OCI-LY7 (cell line): ENCODE measurements around the gene CEP290. TPM values are rescaled to one million over a fixed set of nuclear protein-coding genes. Genes with fewer than 3 reads are reported as not detected.

ENCODE experiments used
- BruUV-seq: library from RNA; stranded (reverse); fragments of 400-500 nt; replicated peaks from 2 replicates; lab custom pipeline; 2021; lab: Mats Ljungman, UMichigan
- CTCF ChIA-PET: fragments of 300-600 bp; sonication (Branson Sonifier 250); formaldehyde crosslinking; loops from one replicate; lab custom pipeline; 2022; ENCODE audit warnings: antibody characterized with exemption; ENCODE audit not compliant: unreplicated experiment; lab: Charles Lee
- POLR2A ChIA-PET: fragments of 300-600 bp; sonication (Branson Sonifier 250); formaldehyde crosslinking; loops from one replicate; lab custom pipeline; 2022; ENCODE audit warnings: antibody characterized with exemption; lab: Charles Lee
- DNase-seq: peaks from one replicate; pipeline ENCODE4 v3.0.0-alpha.2; 2015; ENCODE audit warnings: low spot score
- H2AFZ ChIP-seq: fragments of 200-600 bp; sonication (generic), shearing (Covaris generic); 2 replicates; pipeline ENCODE4 v1.6.1; 2014; ENCODE audit warnings: mild to moderate bottlenecking, antibody characterized with exemption, low read length, moderate library complexity
- H3K27ac ChIP-seq: fragments of 200-600 bp; sonication (generic); 2 replicates; pipeline ENCODE4 v1.5.1; 2014; ENCODE audit warnings: mixed run types, low read depth, mild to moderate bottlenecking, moderate library complexity, low read length, inconsistent platforms; ENCODE audit not compliant: poor library complexity, severe bottlenecking
- H3K36me3 ChIP-seq: fragments of 200-600 bp; sonication (generic); 2 replicates; pipeline ENCODE4 v1.6.1; 2014; ENCODE audit warnings: mild to moderate bottlenecking, antibody characterized with exemption, low read length, moderate library complexity, mixed read lengths; ENCODE audit not compliant: insufficient read depth
- H3K4me1 ChIP-seq: fragments of 200-600 bp; sonication (generic); 2 replicates; pipeline ENCODE4 v1.5.1; 2014; ENCODE audit warnings: mild to moderate bottlenecking, low read length; ENCODE audit not compliant: insufficient read depth, poor library complexity, severe bottlenecking
- H3K4me2 ChIP-seq: fragments of 200-600 bp; sonication (generic); 2 replicates; pipeline ENCODE4 v1.6.1; 2014; ENCODE audit warnings: mild to moderate bottlenecking, low read length
- H3K4me3 ChIP-seq: fragments of 200-600 bp; sonication (generic); 2 replicates; pipeline ENCODE4 v1.5.1; 2014; ENCODE audit warnings: mild to moderate bottlenecking, low read depth, low read length; ENCODE audit not compliant: poor library complexity, severe bottlenecking
- H3K79me2 ChIP-seq: fragments of 200-600 bp; sonication (generic); 2 replicates; pipeline ENCODE4 v1.6.1; 2016; ENCODE audit warnings: low read depth, mild to moderate bottlenecking, low read length, moderate library complexity, mixed read lengths; ENCODE audit not compliant: insufficient read depth
- H3K9me2 ChIP-seq: fragments of 200-600 bp; sonication (generic); 2 replicates; pipeline ENCODE4 v1.6.1; 2016; ENCODE audit warnings: mild to moderate bottlenecking, low read length, mixed read lengths; ENCODE audit not compliant: insufficient read depth
- H3K9me3 ChIP-seq: fragments of 200-600 bp; sonication (generic); 2 replicates; pipeline ENCODE4 v1.6.1; 2014; ENCODE audit warnings: mild to moderate bottlenecking, mixed run types, low read length, mixed read lengths
- H4K20me1 ChIP-seq: fragments of 200-600 bp; sonication (generic); 2 replicates; pipeline ENCODE4 v1.6.1; 2014; ENCODE audit warnings: mild to moderate bottlenecking, antibody characterized with exemption, low read length, moderate library complexity, mixed read lengths; ENCODE audit not compliant: insufficient read depth
- EZH2phosphoT487 ChIP-seq: fragments of 200-600 bp; sonication (generic); IDR thresholded peaks from 2 replicates; pipeline ENCODE4 v1.6.1; 2018; ENCODE audit warnings: low read depth, borderline replicate concordance, mild to moderate bottlenecking, mixed run types, antibody characterized with exemption, low read length, moderate library complexity, mixed read lengths
- intact Hi-C: fragments of 100-400 bp; cut with micrococcal nuclease; formaldehyde crosslinking; loops from one replicate; pipeline ENCODE4 v1.10.0; 2022; ENCODE audit not compliant: unreplicated experiment
- total RNA-seq, 2 experiments: library from RNA; depleted of rRNA in 1 of 2; stranded (reverse); fragments of >200 nt in 1 of 2; shearing (Covaris generic) in 1 of 2; gene quantifications; 2 replicates each; pipeline ENCODE4 v1.2.3, GENCODE V29; 2014 to 2022
- TF ChIP-seq, protein P1 (sequence below): fragments of 200-600 bp; sonication (generic); conservative IDR thresholded peaks from 2 replicates; pipeline ENCODE4 v1.5.1; 2014; ENCODE audit warnings: mild to moderate bottlenecking, antibody characterized with exemption, low read length, moderate library complexity, mixed read lengths

CEP290 gene
- total RNA-seq, 2 experiments from 2014 or later, result 12.6 to 22.4 TPM

DNA sequence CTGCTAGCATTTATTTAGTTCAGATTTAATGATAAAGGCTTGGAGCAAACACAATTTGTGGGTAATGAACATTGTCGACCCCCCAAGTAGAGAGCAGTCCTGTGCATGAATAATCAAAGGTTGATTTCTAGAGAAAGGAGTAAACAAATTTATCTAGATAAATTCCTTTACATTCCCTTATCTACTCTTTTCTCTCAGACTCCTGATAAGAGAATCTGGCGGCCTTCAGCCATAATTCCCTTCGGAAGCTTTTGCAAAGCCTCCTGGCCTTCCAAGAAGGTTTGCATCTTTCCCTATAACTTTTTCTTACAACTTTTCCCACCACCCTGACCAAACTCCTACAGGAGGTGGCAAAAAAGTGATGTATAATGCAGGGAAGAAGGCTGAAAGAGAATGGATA, 42.3 kb upstream of the CEP290 start:
- CTCF ChIA-PET, result no interaction called here
- Histone ChIP-seq H3K27ac (no peak overlapping the region), H2AFZ (no peak overlapping the region), H3K9me2 (no peaks in the 10 kb centered on the region), H3K36me3 (peaks cover 18% of the 10 kb centered on the region; the same call in 1 of the 2 replicates), H3K79me2 (no peaks in the 10 kb centered on the region), H4K20me1 (no peaks in the 10 kb centered on the region), H3K9me3 (peaks cover 4% of the 10 kb centered on the region; the same call in 1 of the 2 replicates), H3K4me1 (no peaks in the 10 kb centered on the region), H3K4me3 (no peak overlapping the region), H3K4me2 (no peak overlapping the region)
- BruUV-seq, result no TSS peak
- POLR2A ChIA-PET, result interaction anchor here (0.5 kb wide), 1 partner anchor 105 kb away, joined by 3 read pairs; no protein-coding TSS in a partner anchor
- TF ChIP-seq EZH2phosphoT487, result no peak
- TF ChIP-seq, protein P1, sequence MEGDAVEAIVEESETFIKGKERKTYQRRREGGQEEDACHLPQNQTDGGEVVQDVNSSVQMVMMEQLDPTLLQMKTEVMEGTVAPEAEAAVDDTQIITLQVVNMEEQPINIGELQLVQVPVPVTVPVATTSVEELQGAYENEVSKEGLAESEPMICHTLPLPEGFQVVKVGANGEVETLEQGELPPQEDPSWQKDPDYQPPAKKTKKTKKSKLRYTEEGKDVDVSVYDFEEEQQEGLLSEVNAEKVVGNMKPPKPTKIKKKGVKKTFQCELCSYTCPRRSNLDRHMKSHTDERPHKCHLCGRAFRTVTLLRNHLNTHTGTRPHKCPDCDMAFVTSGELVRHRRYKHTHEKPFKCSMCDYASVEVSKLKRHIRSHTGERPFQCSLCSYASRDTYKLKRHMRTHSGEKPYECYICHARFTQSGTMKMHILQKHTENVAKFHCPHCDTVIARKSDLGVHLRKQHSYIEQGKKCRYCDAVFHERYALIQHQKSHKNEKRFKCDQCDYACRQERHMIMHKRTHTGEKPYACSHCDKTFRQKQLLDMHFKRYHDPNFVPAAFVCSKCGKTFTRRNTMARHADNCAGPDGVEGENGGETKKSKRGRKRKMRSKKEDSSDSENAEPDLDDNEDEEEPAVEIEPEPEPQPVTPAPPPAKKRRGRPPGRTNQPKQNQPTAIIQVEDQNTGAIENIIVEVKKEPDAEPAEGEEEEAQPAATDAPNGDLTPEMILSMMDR, result no peak
- no peak for DNase-seq
- intact Hi-C loops, result no loop called here

DNA sequence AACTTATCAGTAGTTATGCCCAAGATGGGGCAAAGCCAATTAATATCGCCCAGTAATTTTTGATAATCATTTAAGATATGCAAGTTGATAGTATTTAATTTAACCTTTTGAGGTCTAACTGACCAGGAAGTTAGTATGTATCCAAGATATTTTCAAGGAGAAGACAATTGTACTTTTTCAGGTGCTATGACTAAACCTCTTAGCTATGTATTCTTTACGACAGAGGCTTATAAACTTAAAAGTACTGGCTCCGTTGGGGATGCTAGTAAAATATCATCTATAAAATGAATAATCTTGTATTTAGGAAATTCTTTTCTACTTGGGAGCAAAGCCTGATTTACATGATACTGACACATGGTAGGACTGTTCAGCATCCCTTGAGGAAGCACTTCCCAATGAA, 40.5 kb upstream of the CEP290 start:
- Histone ChIP-seq H3K9me3 (peaks cover 4% of the 10 kb centered on the region; the same call in 1 of the 2 replicates), H4K20me1 (no peaks in the 10 kb centered on the region), H3K4me2 (no peak overlapping the region), H3K79me2 (no peaks in the 10 kb centered on the region), H3K36me3 (peaks cover 32% of the 10 kb centered on the region), H3K9me2 (no peaks in the 10 kb centered on the region), H3K4me3 (no peak overlapping the region), H3K27ac (no peak overlapping the region), H3K4me1 (no peaks in the 10 kb centered on the region), H2AFZ (no peak overlapping the region)
- ChIA-PET POLR2A (interaction anchor here (0.6 kb wide), 1 partner anchor 692 kb away, joined by 3 read pairs; no protein-coding TSS in a partner anchor), CTCF (no interaction called here)
- intact Hi-C loops, result no loop called here
- BruUV-seq, result no TSS peak
- no peak for DNase-seq
- TF ChIP-seq, protein P1, result no peak
- TF ChIP-seq EZH2phosphoT487, result no peak

DNA sequence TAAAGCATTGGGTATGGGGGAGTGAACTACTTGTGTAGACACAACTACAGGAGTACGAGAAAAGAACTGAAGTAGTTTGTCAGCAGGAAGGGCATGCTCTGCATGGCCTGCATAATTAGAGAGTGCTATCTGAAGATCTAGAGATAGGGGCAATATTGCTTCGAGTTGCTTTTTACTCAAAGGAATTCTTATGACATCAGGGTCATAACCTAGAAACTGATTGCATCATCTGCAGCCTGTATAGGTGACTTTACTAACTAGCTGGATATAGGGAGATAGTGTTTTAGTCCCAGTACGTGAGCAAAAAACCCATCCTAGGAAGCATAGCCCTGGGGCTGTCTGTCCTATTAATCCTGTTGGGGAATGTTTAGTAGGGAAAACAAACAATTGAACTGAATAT, 40.0 kb upstream of the CEP290 start:
- POLR2A ChIA-PET, result no interaction called here
- H3K4me1 ChIP-seq, result no peaks in the 10 kb centered on the region
- CTCF ChIA-PET, result no interaction called here

More for the DNA sequence above, 40.0 kb upstream of the CEP290 start:
- no peak overlapping the region for H2AFZ ChIP-seq
- intact Hi-C loops, result no loop called here
- TF ChIP-seq EZH2phosphoT487, result no peak
- TF ChIP-seq, protein P1, result no peak
- no peak overlapping the region for H3K4me3 ChIP-seq
- H4K20me1 ChIP-seq, result no peaks in the 10 kb centered on the region
- no peak for DNase-seq
- no peak overlapping the region for H3K4me2 ChIP-seq
- BruUV-seq, result no TSS peak
- peaks cover 37% of the 10 kb centered on the region for H3K36me3 ChIP-seq
- H3K9me2 ChIP-seq, result no peaks in the 10 kb centered on the region
- H3K27ac ChIP-seq, result no peak overlapping the region
- H3K9me3 ChIP-seq, result peaks cover 4% of the 10 kb centered on the region; the same call in 1 of the 2 replicates
- no peaks in the 10 kb centered on the region for H3K79me2 ChIP-seq
